ENCODE results near the gene TMEM190.

TMEM190 gene

DNA sequence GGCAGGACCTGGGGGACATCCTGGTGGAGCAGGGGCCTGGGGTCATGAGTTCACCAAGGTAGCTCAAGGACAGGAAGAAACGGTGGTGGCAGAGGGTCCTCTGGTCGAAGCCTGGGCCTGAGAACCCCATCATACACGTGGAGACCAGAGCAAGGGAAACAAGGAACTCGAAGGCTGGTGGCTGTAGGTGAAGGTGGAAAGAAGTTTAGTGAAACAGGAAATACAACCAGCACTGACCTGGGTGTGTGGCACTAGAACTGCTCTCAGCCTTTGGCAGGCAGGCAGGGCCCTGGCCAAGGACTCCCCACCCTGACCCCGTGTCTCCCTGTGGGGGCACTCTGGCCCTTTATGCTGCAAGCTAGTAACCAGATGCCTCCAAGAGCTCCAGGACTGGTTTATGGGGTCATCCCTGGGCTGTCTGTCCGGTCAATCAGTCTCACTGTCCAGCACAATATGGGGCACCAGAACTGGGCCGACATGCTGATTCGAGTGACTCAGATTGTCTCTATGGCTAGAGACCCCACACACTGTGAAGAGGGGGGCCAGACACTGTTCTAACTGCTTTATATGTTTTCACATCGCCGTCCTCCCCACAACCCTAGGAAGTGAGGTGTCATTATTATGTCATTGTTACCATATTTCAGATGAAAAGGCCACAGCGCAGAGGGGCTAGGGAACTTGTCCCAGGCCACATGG lies 25.9 kb upstream of the TMEM190 start:
- DNase-seq: no peak

DNA sequence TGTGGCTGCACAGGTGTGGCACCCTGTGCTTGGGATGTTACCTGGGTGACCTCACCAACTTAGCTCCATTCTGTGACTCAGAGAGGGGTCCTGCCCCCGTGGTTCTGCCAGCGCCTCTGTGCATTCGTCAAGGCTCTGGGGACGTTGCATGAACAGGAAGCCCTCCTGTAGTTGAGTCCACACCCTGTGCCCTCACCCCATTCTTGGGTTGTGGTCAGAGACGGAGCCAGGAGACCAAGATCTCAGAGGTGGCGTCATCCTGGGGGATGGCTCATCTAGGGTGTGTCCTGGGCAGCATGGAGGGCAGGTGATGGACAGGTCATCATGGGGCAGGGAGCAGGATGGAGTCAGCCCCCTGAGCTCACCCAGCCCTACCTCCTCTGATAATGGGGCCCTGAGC lies 24.6 kb upstream of the TMEM190 start:
- DNase-seq: no peak

DNA sequence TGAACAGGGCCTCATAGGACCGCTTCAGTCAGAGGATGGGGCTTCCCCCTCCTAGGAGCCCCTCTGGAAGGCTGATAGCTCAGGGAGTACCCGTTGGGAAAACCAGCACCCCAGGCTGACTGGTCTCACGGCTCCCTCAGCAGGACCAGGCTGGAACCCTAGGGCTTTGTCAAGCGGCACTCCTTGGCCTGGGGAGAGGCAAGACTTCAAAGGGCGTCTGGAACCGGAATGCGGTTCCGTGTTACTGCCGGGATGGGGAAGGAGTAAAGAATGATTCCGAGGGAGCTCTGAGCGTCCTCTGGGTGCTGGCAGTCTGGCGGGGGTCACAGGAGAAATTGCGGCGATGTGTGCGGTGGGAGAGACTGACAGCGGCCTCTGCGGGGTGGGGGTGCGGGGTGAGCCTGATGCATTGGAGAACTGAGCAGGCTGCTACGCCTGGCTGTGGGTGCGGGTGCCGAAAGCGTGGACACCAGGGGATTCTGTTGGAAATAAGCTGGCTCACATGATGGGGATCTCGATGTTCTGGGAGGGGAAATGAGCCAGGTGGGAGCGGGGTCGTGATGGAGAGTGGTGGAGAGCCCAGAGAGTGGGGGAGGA lies 24.0 kb upstream of the TMEM190 start:
- no peak for DNase-seq

DNA sequence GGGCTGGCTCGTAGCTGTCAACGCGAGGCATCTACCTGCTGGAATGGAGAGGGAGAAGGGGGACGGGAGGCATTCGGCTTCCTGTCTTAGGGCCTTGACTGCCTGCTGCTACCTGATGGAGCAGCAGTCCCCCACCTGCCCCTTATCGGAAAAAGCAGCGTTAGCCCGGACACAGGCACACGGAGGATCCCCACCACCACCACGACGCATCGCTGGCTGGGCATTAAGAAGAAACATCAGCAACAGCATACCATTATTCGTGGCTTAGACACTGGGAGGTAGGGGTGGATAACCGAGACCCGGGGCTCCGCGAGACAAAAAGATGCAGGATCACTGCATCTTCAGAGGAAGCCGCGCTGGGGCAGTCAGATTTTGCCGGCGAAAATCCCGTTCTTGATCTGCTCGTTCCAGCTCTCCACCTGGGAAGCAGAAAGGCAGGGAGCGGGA lies 23.2 kb upstream of the TMEM190 start:
- DNase-seq: no peak

DNA sequence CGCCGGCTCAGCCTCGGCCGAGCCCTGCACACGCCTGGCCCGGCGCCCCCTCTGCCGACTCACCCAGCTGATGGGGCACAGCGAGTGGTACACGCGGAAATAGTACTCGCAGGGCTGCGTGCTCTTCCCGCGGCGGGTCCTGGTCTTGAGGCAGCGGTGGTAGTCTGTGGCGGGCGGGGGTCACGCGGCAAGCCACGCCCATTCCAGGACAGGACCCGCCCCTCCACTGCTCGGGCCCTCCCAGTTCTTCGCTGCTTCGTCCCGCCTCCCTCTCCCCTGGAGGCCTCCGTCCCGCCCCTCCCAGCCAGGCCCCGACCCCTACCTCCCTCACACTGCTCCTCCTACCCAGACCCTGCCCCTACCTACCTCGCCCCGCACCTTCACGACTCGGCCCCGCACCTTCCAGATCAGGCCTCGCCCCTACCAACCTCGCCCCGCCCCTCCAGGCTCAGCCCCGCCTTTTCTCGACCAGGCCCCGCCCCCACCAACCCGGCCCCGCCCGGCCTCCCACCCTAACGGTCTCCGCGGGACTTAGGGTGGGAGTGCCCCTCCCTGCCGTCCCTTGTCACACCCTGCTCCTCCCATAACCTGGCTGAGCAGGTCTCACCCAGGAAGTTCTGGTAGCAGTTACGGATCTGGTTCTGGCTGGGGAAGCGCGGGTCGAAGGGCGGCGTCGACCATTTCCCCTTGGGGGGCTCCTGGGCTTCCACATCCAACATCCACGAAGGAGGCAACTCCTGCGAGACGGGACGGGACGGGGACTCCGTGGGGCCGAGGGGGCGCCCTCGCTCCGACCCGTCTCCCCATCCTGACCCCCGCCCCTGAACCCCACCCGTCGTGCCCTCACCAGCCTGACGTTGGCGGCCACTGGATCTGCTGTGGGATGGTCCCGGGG lies 22.6 kb upstream of the TMEM190 start:
- peak; percentile 79 for DNase-seq

DNA sequence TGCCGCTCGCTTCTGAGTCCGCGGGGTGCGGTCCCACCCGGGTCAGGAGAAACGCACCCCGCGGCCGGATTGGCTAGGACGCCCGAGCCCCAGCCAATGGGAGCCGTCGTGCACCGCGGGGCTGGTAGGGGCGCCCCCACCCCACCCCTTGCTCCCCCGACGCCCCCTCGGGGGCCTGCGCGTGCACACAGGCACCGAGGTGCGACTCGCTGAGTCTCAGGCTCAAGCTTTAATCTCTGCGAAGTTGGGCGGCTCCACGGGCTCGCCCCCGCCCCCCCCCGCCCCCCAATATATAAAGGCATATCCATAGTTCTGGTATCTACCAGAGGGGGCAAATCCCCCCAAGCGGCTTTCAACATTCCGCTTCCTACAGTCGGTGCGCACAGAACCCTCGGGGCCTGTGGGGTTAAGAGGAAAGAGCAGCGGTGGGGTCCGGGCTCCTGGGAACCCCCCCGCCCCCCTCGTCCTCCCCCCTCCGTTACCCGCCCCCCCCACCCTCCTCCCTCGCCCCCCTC lies 21.9 kb upstream of the TMEM190 start, which contains the start of gene COX6B2:
TSS of gene COX6B2 (minus strand) at position 22 of the 515 bp plus-strand sequence. CDS start 198 bp downstream, outside the sequence.
- DNase-seq: no peak

DNA sequence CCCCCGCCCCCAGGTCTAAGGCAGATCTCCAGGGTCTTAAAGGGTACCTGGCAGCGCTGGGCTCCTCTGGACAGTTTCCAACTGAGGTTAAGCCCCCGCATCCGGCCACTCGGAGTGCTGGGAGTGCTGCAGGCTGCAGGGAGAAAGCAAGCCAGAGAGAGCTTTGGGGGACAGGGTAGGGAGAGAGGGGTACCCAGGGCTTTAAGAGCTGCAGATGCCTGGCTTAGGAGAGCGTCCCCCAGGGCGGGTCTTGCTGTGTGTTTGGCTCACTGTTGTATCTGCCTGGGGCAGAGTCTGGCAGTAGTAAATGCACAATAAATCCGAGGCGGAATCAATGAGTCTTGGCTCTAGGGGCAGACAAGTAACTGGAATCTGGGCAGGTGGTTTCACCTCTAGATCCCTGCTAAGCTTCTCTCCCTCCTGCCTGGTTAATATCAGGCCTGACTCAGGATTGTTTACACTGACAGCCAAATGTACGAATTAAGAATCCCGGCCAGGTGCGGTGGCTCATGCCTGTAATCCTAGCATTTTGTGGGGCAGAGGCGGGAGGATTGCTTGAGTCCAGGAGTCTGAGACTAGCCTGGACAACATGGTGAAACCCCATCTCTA lies 21.3 kb upstream of the TMEM190 start:
- DNase-seq: no peak

DNA sequence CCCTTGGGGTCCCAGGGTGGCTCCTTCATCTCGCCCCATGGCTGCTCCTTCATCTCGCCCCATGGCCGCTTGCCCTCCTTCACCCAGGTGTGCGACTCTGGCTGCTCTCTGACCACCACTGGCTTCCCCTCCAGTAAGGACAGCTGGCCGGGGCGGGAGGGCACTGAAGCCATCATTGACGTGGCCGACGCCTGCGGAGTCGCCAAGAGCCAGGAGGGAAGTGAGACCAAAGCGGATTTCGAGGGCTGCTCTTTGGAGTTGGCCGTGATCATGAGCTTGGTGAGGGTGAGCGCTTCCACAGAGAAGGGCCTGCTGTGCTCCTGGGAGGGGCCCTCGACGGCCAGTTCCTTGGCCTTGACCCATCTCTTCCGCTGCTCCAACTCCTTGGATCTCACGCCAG lies 18.1 kb upstream of the TMEM190 start:
- DNase-seq: no peak

DNA sequence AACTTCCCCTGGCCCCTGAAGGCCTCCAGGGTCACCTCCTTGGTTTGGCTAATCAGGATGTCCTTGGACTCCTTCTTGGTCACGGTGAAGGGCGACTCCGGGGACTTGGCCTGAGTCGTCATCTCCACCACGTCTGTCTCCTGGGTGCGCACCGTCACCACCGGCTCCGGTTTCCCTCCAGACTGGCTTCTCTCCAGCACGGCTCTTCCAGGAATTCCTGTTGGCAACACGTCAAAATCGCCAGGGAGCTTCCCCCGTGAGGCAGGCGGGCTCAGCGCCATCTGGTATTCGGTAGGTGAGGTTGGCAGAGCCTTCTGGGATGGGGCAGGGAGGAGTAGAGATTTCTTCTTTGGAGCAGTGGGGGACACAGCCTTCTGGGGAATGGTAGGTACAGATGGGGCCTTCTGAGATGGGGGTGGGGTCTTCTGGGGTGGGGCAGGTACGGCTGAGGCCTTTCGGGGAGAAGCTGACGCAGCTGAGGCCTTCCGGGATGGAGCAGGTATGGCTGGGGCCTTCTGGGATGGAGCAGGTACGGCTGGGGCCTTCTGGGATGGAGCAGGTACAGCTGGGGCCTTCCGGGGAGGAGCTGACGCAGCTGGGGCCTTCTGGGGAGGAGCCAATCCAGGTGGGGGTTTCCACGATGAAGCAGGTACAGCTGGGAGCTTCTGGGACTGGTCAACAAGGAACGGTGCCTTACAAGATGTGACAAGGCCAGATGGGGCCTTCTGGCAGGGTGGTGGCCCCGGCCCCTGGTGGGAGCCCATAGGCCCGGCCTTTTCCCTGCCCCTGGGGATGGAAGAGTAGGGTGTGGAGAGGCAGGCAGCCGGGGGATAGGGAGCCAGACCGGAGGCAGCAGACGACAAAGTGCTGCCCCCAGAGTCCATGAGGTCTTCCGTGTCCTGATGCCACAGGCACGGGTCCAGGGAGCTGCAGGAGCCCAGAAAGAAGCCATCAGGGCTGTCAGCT lies 17.4 kb upstream of the TMEM190 start:
- no peak for DNase-seq

DNA sequence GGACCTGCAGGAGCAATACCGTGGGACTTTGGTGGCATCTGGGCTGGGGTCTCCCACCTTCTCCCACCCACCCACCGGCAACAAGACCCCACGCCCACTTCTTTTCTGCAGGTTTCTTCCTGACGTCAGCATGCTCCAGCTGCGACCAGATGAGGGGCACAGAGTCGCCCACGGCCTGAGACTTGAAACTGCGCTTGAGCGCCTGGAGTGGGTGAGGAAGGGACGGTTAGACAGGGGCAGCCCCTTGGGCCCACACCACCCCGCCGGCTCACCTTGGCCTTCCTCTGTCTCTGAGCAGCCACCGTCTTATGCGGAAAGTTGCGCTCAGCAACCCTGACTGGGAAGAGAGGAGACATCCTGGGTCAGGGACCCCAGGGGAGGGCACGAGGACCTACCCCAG lies 15.7 kb upstream of the TMEM190 start:
- no peak for DNase-seq

DNA sequence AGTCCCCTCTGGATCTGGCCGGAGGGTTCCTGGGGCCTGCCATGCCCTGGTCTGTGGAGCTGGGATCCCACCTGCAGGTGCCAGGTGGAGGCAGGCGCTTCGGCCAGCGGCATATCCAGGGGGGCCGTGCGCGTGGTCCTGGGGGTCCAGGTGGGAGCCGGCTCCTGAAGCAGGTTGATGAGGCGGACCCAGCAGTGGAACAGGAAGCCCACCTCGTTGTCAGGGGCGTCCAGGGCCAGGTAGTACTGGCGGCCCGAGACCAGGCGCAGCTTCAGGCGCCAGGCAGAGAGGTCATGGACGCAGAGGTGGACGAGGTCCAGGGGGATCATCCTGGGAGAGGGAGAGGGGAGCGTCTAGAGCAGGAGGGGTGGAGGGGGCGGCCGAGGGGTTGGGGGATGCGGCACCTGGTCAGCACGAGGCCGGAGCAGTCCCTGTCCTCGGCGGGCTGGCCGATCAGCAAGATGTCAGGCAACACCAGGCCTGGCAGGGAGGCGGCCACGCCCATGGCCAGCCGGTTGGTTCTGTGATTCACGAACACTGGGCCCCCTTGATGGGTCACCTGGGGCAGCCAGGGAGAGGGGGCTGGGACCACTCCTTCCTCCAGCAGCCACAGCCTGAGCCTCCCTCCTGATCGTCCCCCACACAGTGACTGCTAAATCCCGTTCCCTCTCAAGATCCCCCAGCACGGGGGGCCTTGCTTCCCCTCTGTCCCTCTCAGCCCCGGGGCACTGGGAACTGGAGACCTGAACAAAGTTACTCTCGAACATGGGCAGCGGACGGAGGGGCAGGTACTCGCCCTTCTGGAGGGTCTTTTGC lies 14.2 kb upstream of the TMEM190 start:
- DNase-seq: peak; percentile 42

DNA sequence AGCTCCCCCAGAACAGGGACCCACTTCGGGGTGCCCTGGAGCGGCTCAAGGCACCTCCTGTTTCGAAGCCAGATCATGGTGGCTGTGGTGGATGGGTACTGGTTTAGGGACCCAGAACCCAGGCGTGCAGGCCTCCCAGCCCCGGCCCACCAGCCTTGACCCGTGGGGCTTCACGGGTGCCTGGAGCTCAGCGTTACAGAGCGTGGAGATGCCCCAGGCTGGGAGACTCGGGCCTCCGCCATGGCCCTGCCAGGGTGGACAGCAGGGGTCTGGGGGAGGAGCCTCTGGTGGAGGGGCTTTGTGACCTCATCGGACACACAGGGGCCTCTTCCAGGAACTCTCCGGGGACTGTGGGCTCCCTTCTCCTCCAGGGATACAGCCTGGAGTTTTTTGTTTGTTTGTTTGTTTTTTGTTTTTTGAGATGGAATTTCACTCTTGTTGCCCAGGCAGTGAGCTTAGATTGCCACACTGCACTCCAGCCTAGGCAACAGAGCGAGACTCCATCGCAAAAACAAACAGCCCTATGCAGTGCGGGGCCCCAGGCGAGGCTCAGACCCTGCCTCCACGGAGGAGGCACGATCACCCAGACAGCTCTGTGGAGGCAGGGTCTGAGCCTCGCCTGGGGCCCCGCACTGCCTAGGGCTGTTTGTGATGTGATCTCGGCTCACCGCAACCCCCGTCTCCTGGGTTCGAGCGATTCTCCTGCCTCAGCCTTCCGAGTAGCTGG lies 13.5 kb upstream of the TMEM190 start, which contains the start of gene GARIN5B:
TSS of gene GARIN5B (minus strand) at position 271 of the 727 bp plus-strand sequence. CDS start at position 77, 194 bp downstream.
- DNase-seq: no peak

DNA sequence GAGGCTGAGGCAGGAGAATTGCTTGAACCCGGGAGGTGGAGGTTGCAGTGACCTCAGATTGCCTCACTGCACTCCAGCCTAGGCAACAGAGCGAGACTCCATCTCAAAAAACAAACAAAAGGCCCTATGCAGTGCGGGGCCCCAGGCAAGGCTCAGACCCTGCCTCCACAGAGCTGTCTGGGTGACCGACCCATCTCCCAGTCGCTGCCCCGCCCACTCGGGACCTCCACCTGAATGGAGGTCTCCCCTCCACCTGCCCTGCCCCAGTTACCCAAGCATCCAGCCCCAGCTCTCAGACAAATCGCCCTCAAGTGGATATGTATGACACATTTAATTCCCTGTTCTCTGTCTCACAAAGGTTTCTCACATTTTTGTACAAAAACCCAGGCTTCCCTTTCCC lies 11.4 kb upstream of the TMEM190 start:
- no peak for DNase-seq

DNA sequence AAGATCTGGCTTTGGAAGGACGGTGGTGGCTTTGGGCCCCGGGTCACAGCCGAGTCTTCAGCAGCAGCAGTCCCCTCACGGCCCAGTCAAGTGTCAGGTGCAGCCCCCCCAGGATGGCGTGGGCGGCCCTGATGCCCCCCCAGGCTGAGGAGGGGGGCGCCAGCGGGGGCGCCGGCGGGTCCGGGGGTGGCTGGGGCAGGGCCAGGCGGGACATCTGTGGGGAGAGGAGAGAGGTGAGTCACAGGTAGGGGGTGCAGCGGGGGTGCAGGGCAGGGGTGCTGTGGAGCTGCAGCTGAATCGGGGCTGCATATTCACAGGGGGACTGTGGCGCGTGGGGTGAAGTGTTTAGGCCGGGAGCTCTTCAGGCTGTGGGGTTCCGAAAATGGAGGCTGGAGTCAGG lies 10.7 kb upstream of the TMEM190 start:
- DNase-seq: no peak

DNA sequence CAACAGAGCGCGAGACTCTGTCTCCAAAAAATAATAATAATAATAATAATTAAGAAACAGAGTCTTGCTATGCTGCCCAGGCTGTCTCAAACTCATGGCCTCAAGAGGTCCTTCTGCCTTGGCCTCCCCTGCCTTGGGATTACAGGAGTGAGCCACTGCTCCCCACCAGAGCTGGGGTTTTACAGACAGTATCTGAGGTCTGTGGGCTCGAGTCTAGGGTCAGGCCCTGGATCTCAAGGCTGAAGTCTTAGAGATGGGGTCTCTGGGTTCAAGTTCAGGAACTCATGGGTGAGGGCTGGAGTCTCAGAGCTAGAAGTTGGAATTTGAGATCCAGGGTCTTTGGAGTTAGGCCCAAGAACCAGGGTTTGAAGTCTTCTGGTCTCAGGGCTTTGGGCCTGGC lies 9.8 kb upstream of the TMEM190 start:
- DNase-seq: no peak

DNA sequence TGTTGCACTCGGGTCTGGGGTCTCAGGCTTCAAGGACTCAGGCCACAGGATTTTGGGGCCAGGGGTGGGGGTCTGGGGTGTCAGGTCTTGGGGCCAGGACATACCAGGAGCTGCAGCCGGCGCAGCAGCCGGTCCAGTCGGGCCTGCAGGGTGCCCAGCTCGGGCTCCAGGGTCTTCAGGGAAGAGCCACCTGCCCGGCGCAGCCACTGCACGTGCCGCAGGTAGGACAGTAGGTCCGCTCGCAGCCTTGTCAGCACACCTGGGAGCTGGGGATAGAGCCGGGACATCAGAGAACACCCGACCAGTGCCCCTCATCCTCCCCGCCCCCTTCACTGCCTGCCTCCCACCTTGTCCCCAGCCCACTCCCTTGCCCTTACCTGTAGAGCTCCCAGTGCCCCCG lies 8.5 kb upstream of the TMEM190 start:
- no peak for DNase-seq

DNA sequence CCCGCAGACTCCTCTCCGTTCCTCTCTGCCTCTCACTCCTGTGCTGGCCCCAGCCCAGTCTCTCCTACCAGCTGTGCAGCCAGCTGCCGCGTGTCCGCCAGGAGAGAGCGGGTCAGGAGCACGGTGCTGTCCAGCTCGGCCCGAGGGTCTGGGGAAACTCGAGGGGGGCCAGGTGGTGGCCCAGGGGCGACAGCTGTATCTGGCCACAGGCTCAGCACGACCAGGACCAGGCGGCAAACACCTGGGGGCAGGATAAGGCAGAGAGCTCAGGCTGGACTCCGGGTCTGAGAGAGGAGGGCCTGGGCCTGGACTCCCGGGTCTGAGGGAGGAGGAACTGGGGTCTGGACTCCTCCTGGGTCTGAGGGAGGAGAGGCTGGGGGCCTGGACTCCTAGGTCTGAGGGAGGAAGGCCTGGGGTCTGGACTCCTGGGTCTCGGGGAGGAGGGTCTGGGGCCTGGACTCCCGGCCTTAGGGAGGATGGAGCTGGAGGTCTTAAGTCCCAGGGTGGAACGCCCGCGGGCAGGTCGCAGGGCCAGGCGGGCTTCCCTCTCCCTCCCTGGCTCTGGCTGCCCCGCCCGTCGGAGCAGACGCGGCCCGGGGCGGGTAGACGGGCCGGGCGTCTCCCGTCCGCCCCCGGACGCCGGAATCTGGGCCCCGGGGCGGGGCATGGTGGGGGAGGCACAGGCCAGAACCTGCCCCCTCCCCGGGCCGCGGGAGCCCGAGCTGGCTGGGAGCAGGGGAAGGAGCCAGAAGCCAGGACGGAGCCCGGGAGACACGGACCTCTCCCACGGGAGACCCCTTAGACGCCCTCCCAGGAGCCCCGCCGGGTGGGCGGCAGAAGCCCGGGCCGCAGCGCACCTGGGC lies 7.7 kb upstream of the TMEM190 start:
- DNase-seq: peak; percentile 70

DNA sequence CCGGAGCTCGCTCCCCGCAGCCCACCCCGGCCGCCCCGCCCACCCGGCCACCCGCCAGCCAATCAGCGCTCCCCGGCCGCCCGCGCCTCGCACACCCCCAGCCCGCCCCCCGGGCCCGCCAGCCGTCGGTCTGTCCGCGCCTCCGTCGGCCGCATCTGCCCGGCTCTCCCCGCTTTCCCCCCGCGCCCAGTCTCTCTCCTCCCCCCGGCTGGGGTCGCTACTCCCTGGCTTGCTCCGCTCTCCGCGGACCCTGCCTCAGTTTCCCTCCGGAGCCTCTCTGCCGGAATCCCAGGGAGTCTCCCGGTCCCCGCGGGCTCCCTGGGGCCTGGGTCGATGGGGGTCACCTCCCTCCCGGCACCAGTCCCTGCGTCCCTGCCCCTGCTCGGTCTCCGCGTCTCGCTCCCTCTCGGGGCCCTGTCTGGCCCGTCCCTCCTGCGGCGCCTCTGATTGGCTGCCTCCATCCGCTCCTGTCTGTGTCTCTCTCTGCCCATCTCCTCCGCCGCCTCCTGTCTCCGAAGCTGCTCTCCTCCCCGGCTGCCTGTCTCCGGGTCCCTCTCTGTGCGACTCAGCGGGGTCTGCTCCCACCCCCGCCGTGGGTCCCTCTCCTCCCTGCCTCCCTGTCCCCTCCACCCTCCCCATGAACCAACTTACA lies 6.8 kb upstream of the TMEM190 start:
- DNase-seq: peak; percentile 68

Measured in right kidney (tissue), 1 donor.